HG03354 (cell line): ENCODE measurements around the gene EHF.

Experiments used
- ATAC-seq: cut with Tn5 transposase; IDR thresholded peaks from one replicate; pipeline ENCODE4 v1.9.1; 2021; ENCODE audit warnings: mild to moderate bottlenecking; ENCODE audit not compliant: unreplicated experiment, poor library complexity, severe bottlenecking

The EHF gene

DNA sequence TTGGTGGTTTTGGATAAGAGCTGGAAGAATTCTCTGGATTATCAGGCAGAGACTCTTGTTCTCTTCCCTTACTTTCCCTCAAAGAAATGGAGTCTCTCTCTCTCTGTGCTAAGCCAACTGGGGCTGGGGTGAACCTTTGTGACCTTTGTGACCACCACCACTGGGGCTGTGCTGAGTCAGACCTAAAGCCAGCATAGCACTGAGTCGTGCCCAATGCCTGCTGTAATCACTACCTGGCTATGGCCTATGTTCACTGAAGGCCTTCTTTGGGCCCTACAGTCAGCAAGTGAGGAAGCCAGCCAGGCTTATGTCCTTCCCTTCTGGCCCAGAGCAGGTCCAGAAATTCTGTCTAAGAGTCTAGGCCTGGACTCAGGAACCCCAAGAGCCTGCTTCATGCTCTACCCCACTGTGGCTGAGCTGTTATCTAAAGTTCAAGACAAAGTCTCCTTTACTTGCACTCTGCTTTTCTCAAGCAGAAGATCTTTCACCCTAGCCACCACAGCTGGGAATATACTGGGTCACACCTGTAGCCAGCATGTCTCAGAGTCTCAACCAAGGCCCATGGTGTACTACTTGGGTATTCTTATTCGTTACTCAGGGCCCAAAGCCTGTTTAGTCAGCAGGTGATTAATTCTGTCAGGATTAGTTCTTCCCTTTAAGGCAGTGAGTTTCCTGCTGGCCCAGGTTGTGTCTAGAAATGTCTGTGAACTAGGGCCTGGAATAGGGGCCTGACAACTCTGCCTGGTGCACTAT lies 86.0 kb downstream of the EHF start:
- ATAC-seq: no peak

DNA sequence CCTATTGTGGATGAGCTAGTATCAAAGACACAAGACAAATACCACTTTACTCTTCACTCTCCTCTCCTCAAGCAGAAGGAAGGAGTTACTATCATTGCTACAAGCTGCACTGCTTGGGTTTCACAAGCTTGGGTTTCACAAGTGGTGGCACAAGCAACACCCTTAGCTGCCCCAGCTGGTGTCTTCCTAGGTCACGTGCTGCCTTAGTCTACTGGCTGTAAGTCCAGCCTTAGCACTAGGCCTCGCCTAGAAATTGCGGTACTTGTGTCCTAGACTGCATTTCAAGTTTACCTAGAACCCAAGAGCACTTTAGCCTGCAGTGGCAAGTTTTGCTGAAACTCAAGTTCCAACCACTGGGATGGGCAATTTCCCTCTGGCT lies 86.6 kb downstream of the EHF start:
- no peak for ATAC-seq
